HG02610 (cell line): ENCODE data around the gene LPAR2.
"Not testable (repeated sequence)": the region's sequence is repeated elsewhere in the genome, so short reads cannot be mapped to it uniquely, and the experiment has no call there.

ENCODE experiments used
- ATAC-seq: cut with Tn5 transposase; IDR thresholded peaks from one replicate; pipeline ENCODE4 v1.9.1; 2021; ENCODE audit warnings: mild to moderate bottlenecking, moderate library complexity; ENCODE audit not compliant: unreplicated experiment

The LPAR2 gene

DNA sequence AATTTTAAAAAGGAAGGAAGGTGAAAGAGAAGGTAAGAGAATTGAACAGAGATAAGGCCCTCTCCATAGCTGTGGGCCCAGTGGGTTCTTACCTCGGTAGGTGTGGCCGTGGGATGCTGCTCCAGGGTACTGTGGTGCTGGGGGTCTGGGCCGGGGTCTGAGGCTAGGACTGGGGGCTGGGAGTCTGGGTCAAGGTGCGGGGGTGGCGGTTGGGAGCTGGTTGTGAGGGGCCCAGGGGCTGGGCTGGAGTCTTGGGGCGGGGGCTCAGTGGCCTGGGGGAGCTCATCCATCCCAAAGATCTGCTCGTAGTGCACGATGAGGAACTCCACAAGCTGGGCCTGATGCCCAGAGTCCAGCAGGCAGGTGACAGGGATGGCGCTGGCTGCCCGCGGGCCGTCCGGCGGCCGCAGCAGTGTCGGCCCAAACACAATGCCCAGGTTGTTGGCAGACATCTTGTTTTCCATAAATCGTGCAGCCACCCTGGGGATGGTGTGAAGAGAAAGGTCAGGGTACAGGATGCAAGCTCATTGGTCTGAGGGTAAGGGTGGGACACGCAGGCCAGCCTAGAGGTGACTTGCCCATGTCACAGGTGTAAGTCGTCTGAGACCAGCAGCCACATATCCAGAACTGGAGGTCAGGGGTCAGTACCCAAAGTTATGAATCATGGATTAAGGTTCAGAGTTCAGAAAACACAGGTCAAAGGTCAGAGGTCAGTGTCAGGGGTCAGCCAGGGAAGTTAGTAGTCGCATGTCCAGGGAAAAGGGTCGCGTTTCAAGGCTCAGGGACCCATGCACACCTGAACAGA lies 5.9 kb upstream of the LPAR2 start:
- ATAC-seq, result no peak

DNA sequence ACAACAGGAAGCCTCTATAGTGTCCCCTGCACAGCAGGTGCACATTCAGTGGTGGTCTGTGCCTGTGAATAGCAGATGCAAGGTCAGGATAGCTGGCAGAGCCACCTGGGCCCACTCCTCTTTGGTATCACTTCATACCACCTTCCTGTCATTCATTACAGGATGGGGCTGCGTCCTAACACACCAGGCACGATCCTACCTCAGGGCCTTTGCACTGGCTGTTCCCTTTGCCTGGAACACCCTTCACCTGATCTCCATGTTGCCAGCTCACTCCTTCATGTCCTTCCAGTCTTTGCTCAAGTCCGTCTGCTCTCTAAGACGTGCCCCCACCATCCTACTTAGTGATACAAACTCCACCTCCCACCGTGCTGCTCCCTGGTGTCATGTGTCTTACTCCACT lies 4.6 kb upstream of the LPAR2 start:
- ATAC-seq, result no peak

DNA sequence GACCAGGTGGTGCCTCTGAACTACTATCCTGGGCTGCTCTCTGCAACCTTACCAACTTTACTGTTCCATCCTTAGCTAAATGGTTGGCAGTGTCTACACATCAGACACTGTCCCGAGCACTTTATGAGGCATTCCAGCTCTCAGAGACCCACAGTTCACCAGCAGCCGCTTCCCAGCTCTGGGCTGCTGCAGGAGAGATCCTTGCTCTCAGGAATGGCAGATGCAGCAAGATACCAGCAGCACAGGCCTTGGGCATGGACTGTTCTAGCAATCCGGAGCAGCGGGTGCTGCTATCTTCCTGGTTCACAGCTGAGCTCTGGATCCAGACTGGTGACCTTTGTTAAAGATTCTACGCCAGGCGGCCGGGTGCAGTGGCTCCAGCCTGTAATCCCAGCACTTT lies 3.3 kb upstream of the LPAR2 start:
- ATAC-seq, result no peak

- no peak for ATAC-seq
Observed at GRCh38 chr19:19630426-19630825, 2.4 kb upstream of the LPAR2 start.

GRCh38 chr19:19630062-19630414 lies 2.0 kb upstream of the LPAR2 start:
- ATAC-seq, result no peak

- ATAC-seq, result peak; percentile 5
Observed at GRCh38 chr19:19628501-19629134, 598 bp upstream of the LPAR2 start.

- no peak for ATAC-seq
Observed at GRCh38 chr19:19626516-19627472, 1.2 kb downstream of the LPAR2 start.

- no peak for ATAC-seq
Observed at GRCh38 chr19:19624032-19624570, 3.9 kb downstream of the LPAR2 start.

DNA sequence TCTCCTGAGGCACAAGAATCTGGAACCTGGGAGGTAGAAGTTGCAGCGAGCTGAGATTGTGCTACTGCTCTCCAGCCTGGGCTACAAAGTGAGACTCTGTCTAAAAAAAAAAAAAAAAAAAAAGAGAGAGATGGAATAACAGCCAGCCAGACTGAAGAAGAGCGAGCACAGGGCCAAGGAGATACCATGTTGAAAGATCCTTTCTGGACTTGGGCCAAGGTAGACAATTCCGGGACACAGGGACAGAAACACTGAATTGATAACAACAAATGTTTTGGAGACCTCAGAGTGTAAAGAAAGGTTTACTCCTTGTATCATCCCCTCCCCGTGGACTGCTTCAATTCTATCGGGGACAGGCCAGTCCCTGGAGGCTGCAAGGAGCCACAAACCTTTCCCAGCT lies 4.6 kb downstream of the LPAR2 start:
- no peak for ATAC-seq

DNA sequence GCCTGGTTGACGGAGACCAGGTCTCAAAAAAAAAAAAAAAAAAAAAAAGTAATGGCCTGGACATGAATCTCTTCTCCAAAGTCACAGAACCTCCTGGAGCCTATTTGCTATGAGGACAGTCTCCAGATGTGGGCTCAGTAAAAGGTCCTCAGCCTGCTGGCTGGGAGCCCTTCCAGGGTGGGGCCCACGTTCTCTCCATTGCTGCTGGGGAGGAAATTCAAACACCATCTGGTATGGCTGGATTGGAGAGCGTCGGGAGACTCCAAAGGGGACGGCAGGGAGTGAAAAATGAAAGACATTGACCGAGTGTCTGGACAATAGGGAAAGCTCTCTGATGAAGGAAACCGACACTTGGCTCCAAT lies 8.2 kb downstream of the LPAR2 start:
- ATAC-seq, result no peak

- ATAC-seq, result no peak
Observed at GRCh38 chr19:19619181-19619848, 8.7 kb downstream of the LPAR2 start.

DNA sequence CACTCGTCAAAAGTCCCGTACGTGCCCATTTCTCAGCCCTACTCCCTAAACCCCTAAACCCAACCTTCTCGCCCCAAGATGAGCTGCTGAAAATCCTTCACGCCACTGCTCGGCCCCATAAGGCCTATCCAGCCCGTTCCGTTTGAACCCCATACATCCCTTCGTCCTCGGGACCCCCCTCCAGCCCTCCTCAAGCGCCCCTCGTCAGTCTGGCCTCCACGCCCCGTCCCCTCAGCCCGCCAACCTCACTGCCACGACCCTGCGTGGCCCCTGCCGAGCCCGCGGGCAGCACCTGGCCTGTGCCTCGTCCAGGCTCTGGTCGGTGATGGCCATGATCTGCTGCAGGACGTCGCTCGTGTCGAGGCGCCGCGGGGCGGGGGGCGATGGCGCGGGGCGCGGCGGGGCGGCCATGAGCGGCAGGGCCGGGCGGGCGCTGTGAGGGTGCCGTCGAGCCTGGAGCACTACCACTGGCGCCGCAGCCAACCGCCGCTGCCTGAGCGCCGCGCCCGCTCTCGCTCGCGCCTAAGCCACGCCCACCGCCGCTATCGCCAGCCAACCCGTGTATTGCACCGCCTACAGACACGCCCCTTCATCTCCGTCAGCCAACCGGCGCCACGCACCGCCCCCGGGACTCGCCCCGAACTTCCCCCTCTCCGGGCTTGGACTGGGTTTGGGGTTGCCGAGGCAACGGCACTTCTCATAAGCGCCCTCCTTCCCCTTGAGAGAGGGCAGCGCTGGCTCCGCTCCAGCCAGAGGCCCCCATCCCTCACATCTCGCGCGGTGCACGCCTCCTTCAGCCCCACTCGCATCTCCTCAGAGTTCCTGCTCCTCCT lies 9.6 kb downstream of the LPAR2 start, which contains the start of gene PBX4:
Gene PBX4, minus strand, starts transcription at position 469 of the 833 bp plus-strand sequence. Its CDS starts 58 bp downstream, at position 411.
- ATAC-seq, result peak; percentile 93

DNA sequence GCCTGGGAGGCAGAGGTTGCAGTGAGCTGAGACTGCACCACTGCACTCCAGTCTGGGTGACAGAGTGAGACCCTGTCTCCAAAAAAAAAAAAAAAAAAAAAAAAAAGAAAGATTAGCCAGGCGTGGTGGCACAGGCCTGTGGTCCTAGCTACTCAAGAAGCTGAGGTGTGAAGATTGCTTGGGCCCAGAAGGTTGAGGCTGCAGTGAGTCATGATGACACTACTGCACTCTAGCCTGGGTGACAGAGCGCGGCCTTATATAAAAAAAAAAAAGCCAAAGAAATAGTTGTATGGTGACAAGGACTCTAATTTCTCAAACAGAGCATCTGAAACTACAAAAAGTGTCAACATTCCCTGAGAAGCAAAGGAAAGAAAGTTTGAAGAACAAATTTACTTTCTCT lies 12.9 kb downstream of the LPAR2 start:
- no peak for ATAC-seq

DNA sequence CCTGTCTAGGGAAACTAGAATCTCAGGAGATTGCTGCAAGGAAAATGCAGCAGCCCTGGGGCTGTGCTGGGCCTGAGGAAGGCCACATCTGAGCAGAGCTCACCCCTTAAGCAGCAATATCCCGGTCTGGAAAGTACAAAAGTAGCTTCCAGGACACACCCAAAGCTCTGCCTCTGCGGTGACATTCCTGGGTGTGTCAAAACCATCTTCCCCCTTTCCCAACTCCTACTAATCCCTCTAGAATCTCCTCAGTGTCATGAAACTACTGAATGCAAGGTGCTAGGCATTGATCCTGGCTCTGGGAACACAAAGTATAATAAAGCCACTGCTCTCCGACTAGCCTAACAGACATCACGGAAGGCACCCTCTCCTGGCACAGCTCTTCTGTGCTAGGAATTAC lies 14.5 kb downstream of the LPAR2 start:
- ATAC-seq, result no peak

DNA sequence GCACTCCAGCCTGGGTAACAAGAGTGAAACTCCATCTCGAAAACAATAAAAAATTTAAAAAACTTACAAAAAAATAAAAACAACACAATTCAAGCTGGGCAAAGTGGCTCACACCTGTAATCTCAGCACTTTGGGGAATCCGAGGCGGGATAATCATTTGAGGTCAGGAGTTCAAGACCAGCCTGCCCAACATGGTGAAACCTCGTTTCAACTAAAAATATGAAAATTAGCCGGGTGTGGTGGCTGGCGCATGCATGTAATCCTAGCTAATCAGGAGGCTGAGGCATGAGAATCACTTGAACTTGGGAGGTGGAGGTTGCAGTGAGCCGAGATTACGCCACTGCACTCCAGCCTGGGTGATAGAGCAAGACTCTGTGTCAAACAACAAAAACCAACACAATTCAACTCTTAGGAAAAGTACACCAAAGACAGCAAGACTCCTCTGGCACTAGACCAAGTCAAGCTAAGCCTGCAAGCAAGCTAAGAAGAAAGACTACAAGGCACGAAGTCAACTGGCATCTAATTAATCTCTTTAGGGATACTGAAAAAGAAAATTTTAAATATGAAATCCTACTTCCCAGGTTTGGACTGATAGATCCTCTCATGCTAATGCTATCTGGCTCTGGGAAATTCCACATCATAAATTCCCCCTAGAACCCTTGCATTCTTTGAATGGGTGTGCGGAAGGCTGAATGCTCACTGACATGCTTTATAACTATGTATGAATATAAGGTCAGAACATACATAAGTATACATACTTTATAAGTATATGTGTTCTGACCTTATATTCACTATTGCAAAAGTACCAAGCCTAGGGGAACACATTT lies 17.4 kb downstream of the LPAR2 start:
- ATAC-seq, result no peak

DNA sequence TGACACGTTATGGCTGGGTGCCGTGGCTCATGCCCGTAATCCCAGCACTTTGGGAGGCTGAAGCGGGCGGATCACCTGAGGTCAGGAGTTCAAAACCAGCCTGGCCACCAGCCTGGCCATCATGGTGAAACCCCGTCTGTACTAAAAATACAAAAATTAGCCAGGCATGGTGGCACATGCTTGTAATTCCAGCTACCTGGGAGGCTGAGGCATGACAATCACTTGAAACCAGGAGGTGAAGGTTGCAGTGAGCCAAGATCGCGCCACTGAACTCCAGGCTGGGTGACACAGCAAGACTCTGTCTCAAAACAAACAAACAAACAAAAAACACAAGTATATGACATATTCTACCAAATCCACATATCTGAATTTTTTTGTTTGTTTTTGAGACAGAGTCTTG lies 21.3 kb downstream of the LPAR2 start:
- ATAC-seq, result not testable (repeated sequence)

GRCh38 chr19:19606021-19606420 lies 22.0 kb downstream of the LPAR2 start:
- no peak for ATAC-seq

DNA sequence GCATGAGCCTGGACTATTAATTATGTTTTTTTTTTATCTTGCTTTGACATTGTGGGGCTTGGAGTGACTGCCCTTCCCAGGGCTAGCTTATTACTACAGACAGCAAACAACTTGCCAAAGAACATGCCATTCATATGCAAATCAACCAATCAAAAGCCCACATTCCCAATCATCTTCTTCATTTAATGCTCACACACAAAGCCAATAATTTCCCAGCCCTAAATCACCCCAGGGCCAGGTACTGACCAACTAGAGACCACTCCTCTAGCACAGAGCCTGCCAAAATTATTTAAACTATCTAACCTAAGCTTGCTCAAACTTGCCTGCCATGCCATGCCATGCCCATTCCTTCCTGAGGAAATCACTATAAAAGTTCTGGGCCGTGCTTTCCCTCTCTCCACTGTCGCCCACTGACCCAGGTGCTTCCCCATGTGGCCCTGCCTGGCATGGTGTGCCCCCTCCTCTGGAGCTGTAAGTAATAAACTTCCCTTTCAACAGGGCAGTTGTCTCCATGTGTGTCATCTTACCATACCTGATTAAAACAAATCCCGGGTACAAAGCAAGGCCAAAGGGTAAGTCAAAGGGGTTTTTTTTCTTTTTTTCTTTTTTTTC lies 25.2 kb downstream of the LPAR2 start:
- no peak for ATAC-seq
